Glutamatergic neuron (in vitro differentiated cells): ENCODE data around the gene CRTC3. TPM values are rescaled to one million over a fixed set of nuclear protein-coding genes. Genes with fewer than 3 reads are reported as not detected.

Experiments
- DNase-seq: peaks from one replicate; pipeline ENCODE4 v3.0.0; 2022
- H3K27ac Mint-ChIP-seq: one replicate; pipeline ENCODE4 v1.8.0; 2020; ENCODE audit warnings: mild to moderate bottlenecking, mixed read lengths, inconsistent platforms; ENCODE audit not compliant: unreplicated experiment
- H3K27me3 Mint-ChIP-seq: one replicate; pipeline ENCODE4 v1.8.0; 2020; ENCODE audit warnings: mild to moderate bottlenecking, moderate library complexity, mixed read lengths, inconsistent platforms; ENCODE audit not compliant: unreplicated experiment
- H3K36me3 Mint-ChIP-seq: one replicate; pipeline ENCODE4 v1.8.0; 2020; ENCODE audit warnings: mild to moderate bottlenecking, mixed read lengths, inconsistent platforms; ENCODE audit not compliant: unreplicated experiment
- H3K4me1 Mint-ChIP-seq: one replicate; pipeline ENCODE4 v1.8.0; 2020; ENCODE audit warnings: mild to moderate bottlenecking, low read depth, mixed read lengths, inconsistent platforms; ENCODE audit not compliant: unreplicated experiment
- H3K4me3 Mint-ChIP-seq: one replicate; pipeline ENCODE4 v1.8.0; 2020; ENCODE audit warnings: mild to moderate bottlenecking, mixed read lengths, inconsistent platforms; ENCODE audit not compliant: unreplicated experiment
- H3K9me3 Mint-ChIP-seq: one replicate; pipeline ENCODE4 v1.8.0; 2020; ENCODE audit warnings: mild to moderate bottlenecking, moderate library complexity, mixed read lengths, inconsistent platforms; ENCODE audit not compliant: unreplicated experiment
- CTCF ChIP-seq: fragments of 200-600 bp; sonication (generic); IDR thresholded peaks from one replicate; pipeline ENCODE4 v1.5.0; 2021; ENCODE audit not compliant: partially characterized antibody, unreplicated experiment
- long read RNA-seq: library from polyadenylated mRNA; unstranded; transcript quantifications from one replicate; pipeline ENCODE4 v2.0.0, GENCODE V29; 2020; ENCODE audit not compliant: unreplicated experiment
- total RNA-seq: library from RNA; stranded (reverse); fragmentation: NEBNext Ultra II Directional; extraction: Animal tissue kit (Norgen Biotek cat#: 25700); gene quantifications from one replicate; pipeline ENCODE4 v1.2.1, GENCODE V29; 2021; ENCODE audit not compliant: unreplicated experiment

CRTC3 gene, protein sequence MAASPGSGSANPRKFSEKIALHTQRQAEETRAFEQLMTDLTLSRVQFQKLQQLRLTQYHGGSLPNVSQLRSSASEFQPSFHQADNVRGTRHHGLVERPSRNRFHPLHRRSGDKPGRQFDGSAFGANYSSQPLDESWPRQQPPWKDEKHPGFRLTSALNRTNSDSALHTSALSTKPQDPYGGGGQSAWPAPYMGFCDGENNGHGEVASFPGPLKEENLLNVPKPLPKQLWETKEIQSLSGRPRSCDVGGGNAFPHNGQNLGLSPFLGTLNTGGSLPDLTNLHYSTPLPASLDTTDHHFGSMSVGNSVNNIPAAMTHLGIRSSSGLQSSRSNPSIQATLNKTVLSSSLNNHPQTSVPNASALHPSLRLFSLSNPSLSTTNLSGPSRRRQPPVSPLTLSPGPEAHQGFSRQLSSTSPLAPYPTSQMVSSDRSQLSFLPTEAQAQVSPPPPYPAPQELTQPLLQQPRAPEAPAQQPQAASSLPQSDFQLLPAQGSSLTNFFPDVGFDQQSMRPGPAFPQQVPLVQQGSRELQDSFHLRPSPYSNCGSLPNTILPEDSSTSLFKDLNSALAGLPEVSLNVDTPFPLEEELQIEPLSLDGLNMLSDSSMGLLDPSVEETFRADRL
- total RNA-seq, result 50.1 TPM
- long read RNA-seq, partial matches to known transcripts, result 6 of 9 reads
- long read RNA-seq, other reads (novel, unspliced or antisense), result 3 of 9 reads

DNA sequence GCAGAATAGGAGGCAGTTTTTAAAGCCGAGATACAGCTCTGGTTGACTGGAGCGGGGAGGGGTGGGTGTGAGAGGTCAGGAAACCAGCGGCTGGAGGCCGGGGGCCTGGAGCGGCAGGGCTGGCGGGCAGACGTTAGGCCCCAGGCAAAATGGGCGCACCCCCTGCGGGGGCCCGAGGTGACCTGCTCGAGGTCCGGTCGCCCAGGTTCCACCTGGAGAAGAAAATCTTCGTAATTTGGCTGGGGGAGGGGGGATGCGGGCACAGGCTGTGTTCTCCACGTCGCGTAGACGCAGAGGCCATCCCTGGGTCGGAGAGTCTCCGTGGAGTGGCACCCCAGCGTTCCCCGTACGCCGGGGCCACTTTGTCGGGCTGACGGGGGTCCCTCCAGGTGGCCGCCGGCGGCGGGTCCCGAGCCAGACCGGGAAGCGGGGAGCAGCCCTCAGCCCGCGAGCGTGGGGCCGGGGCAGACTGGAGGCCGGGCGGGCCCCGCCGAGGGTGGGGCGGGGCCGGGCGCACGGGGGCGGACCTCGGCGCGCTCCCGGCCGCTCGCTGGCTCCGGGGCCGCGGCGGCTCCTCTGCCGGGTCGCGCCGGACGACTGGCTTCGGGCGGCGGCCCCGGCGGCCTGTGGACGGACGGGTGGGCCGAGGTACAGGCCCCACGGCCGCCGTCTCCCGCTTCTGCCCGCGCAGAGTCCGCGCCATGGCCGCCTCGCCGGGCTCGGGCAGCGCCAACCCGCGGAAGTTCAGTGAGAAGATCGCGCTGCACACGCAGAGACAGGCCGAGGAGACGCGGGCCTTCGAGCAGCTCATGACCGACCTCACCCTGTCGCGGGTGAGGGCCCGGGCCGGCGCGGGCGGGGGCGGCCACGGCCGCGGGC, at the start of gene CRTC3:
Gene CRTC3 (plus strand): TSS at position 553 of the 879 bp plus-strand sequence. CDS start 149 bp downstream, at position 702.
- Mint-ChIP-seq H3K36me3 (no peaks in the 10 kb centered on the region), H3K9me3 (peaks cover 12% of the 10 kb centered on the region), H3K4me1 (peaks cover 7% of the 10 kb centered on the region), H3K4me3 (peak within 1 kb of the TSS; percentile 97), H3K27ac (peak within 1 kb of the TSS; percentile 83), H3K27me3 (peaks cover 13% of the 10 kb centered on the region)
- no peak for TF ChIP-seq CTCF
- peak; percentile 63 for DNase-seq

DNA sequence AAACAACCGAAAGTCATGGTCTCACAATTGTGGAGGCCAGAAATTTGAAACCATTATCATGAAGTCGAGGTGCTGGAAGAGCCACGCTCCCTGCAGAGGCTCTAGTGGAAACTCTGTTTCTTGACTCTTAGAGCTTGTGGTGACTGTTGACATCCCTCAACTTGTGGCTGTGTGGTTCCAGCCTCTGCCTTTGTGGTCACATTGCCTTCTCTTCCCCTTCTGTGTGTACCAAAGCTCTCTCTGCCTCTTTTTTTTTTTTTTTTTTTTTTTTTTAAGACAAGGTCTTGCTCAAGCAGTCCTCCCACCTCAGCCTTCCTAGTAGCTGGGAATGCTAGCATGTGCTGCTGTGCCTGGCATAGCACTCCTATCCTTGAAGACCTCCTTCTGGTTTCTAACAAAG, 48.7 kb upstream of the CRTC3 start:
- no peak for TF ChIP-seq CTCF
- Mint-ChIP-seq H3K36me3 (no peaks in the 10 kb centered on the region), H3K27me3 (no peaks in the 10 kb centered on the region), H3K27ac (no peak overlapping the region), H3K9me3 (peaks cover 2% of the 10 kb centered on the region), H3K4me3 (no peak overlapping the region), H3K4me1 (no peaks in the 10 kb centered on the region)
- no peak for DNase-seq

DNA sequence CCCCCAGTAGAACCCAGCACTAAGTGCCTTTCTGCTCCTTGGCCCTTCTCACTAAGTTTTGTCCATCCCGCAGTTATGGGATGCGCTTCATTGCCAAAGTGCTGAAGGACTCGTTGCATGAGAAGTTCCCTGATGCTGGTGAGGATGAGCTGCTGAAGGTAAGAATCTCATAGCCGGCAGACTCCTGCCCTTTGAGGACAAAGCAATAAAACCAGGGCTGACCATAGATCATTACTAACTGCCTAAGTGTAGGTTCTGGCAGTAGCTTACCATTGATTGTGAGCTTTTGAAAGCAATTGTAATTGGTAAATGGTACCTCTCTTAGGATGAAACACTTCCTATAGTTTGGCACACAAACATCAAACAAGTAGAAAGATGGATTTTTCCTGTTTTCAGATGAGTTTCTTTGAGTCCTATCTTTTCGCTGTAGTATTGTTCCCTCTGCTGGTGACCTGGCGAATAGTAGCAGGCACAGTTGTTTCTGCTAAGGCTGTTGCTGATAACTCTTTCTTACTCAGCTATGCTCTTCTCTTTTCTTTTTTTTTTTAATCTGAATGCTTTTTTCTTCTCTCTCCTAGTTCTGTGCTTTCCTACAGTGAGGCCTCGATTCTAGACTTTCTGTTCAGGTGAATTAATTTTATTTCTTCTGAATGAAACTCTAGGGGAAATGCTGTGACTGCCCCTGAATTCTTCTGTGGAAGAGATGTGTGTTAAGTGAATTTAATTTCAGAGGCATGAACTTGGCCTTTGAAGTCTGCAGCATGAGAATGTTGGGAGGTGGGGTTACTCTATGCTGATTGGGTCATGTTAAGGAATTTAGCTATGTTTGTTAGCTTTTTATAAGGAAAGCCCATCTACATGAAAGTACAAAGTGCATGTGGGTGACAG, 47.4 kb upstream of the CRTC3 start:
- peak; percentile 73 for TF ChIP-seq CTCF
- peak overlapping the region; percentile 50 for H3K27ac Mint-ChIP-seq
- peaks cover 2% of the 10 kb centered on the region for H3K9me3 Mint-ChIP-seq
- H3K27me3 Mint-ChIP-seq, result peaks cover 2% of the 10 kb centered on the region
- no peaks in the 10 kb centered on the region for H3K4me1 Mint-ChIP-seq
- H3K36me3 Mint-ChIP-seq, result no peaks in the 10 kb centered on the region
- DNase-seq, result peak; percentile 54
- no peak overlapping the region for H3K4me3 Mint-ChIP-seq

DNA sequence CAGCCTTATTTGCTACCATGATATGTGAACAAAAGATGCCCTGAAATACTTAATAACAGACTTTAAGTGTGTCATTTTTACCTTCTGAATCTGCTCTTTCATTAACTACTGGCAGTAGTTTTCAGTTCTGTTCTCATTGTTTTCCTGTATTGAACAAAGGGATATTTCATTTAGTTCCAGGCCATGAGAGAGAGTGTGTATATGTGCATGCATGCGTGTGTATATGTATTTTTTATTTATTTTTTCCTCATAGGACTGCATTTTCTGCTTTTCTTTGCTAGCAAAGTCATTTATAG, 46.8 kb upstream of the CRTC3 start:
- no peak for DNase-seq
- TF ChIP-seq CTCF, result no peak
- no peak overlapping the region for H3K4me3 Mint-ChIP-seq
- no peak overlapping the region for H3K27ac Mint-ChIP-seq
- peaks cover 2% of the 10 kb centered on the region for H3K9me3 Mint-ChIP-seq
- no peaks in the 10 kb centered on the region for H3K36me3 Mint-ChIP-seq
- peaks cover 2% of the 10 kb centered on the region for H3K27me3 Mint-ChIP-seq
- H3K4me1 Mint-ChIP-seq, result no peaks in the 10 kb centered on the region
